ENCODE data around the gene DTX3. TPM values are rescaled to one million over a fixed set of nuclear protein-coding genes. Genes with fewer than 3 reads are reported as not detected.
"Not testable (repeated sequence)": the region's sequence is repeated elsewhere in the genome, so short reads cannot be mapped to it uniquely, and the experiment has no call there.

DTX3 gene, protein sequence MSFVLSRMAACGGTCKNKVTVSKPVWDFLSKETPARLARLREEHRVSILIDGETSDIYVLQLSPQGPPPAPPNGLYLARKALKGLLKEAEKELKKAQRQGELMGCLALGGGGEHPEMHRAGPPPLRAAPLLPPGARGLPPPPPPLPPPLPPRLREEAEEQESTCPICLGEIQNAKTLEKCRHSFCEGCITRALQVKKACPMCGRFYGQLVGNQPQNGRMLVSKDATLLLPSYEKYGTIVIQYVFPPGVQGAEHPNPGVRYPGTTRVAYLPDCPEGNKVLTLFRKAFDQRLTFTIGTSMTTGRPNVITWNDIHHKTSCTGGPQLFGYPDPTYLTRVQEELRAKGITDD
- 17.6 TPM for total RNA-seq (ENCODE audit: insufficient read depth, low replicate concordance)

- peak; percentile 64 for DNase-seq (ENCODE audit: low spot score)
These were observed at the start of gene DTX3 for GRCh38 chr12:57604454-57604991. DTX3 (plus strand) TSS chr12:57604824; CDS start chr12:57606518, 1,694 bp downstream.

GRCh38 chr12:57554897-57555296, 49.7 kb upstream of the DTX3 start:
- no peak for DNase-seq (ENCODE audit: low spot score)

DNA sequence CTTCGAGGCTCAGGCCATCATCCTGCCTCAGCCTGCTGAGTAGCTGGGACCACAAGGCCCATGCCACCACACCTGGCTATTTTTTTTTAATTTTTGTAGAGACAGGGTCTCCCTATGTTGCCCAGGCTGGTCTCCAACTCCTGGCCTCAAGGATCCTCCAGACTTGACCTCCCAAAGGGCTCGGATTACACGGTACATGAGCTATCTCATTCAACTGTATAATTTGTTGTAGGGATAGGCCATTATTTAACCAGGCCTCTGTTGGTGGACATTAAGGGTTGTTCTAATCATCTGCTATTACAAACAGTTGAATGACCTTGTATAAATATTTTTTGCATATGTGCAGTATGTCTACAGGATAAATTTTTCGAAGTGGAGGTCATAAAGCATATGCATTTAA, 45.8 kb upstream of the DTX3 start:
- DNase-seq (ENCODE audit: low spot score): no peak

DNA sequence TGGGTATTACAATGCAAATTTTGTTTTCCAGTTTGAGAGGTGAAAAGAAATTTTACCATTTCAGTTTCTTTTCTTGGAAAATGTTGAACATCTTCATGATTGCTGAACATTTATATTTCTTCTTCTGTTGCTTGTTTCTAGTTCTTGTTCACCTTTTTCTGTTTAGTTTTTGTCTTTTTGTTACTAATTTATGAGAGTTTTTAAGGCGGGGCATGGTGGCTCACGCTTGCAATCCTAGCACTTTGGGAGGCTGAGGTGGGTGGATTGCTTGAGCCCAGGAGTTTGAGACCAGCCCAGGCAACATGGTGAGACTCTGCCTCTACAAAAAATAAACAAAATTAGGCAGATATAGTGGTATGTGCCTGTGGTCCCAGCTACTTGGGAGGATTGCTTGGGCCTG, 44.1 kb upstream of the DTX3 start:
- DNase-seq (ENCODE audit: low spot score): no peak

DNA sequence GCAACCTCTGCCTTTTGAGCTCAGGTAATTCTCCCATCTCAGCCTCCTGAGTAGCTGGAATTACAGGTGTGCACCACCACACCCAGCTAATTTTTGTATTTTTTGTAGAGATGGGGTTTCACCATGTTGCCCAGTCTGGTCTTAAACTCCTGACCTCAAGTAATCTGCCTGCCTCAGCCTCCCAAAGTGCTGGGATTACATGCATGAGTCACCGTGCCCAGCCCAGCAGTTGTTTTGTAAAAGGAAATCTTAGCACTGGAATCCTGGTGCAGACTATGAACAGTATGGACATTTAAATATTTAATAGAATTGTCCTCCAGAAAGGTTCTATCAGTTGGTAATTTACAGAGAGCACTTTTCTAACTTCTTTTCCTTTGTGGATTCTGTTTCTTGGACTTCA, 43.5 kb upstream of the DTX3 start:
- peak; percentile 31 for DNase-seq (ENCODE audit: low spot score)

DNA sequence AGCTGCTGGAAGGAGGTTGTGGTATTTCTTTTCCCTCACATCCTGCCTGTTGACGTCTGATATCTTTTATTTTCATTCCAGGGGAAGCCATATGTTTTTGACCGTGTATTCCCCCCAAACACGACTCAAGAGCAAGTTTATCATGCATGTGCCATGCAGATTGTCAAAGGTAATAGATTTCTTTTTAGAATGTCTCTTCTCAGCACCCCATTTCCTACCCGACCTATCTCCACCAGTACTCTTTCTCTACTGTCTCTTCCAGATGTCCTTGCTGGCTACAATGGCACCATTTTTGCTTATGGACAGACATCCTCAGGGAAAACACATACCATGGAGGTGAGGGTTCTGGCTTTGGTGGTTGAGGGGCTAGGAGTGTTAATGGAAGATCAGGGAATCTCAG, 41.3 kb upstream of the DTX3 start:
- DNase-seq (ENCODE audit: low spot score): no peak

DNA sequence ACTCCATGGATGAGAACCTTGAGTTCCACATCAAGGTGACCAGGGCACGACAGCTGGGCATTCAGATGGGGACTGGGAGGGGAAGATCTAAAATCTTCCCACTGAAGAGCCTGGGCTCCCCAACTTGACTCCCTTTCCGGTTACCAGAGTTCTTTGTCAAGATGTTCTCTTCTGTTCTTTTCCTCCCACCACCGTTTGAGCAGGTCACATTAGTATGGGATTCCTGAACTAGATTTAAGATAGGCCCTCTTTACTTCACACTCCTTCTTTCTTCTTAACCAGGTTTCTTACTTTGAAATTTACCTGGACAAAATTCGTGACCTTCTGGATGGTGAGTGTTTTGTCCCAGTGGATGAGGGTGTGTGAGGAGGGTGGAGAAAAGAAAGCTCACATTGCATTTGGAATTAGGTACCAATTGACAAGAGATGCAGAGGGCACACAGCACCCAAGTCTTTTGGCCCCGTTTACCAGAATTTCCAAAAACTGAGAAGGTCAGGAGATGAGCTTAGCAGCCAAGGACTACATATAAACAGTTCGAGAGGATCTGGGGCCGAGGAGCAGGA, 40.4 kb upstream of the DTX3 start:
- DNase-seq (ENCODE audit: low spot score): no peak

- DNase-seq (ENCODE audit: low spot score): no peak
These were observed 35.8 kb upstream of the DTX3 start for GRCh38 chr12:57568838-57569237.

GRCh38 chr12:57569858-57570257, 34.8 kb upstream of the DTX3 start:
- no peak for DNase-seq (ENCODE audit: low spot score)

DNA sequence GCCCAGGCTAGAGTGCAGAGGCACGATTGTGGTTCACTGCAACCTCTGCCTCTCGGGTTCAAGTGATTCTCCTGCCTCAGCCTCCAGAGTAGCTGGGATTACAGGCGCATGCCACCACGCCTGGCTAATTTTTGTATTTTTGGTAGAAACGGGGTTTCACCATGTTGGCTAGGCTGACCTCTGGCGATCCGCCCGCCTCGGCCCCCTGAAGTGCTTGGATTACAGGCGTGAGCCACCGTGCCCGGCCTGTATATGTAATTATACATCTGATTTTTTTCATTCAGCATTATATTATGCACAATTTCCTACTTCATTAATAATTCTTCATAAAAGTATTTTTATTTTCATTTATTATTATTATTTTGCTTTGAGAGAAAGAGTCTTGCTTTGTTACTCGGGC, 34.2 kb upstream of the DTX3 start:
- not testable (repeated sequence) for DNase-seq (ENCODE audit: low spot score)

DNA sequence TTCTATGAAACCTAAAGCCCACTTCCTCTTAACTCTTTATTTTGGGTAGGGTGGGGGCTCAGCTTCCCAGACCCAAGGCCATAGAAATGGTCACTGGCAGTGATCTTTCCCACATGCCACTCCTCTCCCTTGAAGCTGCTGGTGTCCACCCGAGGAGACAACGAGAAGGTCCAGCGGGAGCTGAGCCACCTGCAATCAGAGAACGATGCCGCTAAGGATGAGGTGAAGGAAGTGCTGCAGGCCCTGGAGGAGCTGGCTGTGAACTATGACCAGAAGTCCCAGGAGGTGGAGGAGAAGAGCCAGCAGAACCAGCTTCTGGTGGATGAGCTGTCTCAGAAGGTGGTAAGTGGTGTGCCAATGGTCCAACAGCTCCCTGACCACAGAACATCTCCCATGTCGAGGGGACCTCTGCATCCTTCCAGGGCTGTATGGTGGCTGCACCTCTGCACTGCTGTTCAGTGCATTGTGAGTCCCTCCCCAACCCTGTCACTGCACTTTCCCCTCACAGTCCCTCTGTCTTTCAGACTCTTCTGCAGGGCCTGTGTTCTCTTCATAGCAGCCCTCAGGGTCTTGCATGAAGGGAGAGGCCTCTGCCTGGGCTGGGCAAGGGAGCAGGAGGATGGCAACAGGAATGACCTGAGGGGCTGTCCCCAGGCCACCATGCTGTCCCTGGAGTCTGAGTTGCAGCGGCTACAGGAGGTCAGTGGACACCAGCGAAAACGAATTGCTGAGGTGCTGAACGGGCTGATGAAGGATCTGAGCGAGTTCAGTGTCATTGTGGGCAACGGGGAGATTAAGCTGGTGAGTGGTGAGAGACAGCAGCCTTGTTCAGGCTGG, 32.5 kb upstream of the DTX3 start:
- no peak for DNase-seq (ENCODE audit: low spot score)

DNA sequence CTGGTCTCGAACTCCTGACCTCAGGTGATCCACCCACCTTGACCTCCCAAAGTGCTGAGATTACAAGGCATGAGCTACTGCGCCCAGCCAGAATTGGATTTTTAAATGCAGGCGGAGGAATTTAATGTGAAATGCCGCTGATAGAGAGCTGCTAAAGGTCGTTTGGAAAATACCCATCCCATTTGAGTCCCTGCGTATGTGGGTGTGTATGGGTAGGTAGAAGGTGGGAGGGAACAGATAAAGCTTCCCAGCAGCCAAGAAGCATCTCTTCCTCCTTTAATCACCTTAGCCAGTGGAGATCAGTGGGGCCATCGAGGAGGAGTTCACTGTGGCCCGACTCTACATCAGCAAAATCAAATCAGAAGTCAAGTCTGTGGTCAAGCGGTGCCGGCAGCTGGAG, 29.8 kb upstream of the DTX3 start:
- DNase-seq (ENCODE audit: low spot score): no peak

DNA sequence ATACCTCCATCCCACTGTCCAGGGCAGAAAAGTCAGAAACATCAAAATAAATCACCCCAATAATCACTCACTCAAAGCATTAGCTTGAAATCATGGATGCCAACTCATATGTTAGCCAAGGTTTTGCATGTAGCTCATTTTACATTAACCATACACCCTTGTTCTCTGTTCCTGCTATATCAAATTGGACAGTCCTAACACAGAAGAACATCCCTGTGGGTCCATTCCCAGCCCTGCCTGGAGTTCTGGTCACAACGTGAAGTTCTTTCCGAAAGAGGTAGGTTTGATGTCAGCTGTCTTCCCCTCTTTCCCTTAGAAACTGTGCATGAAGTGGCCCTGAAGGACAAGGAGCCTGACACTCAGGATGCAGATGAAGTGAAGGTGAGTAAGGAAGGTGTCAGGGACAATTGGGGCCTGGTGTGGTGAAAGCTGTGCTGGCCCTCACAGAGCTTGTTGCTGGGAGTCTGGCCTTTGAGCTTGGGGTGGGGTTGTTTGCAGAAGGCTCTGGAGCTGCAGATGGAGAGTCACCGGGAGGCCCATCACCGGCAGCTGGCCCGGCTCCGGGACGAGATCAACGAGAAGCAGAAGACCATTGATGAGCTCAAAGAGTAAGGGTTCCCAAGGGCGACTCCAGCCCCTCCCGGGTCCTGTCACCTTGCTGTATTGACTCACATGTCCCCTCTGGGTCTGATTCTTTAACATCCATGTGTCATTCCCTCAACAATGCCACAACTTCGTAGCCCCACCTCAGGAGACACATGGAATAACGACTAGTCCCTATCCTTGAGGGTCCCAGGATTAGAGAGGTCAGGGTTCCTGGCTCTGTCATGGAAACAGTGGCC, 28.6 kb upstream of the DTX3 start:
- DNase-seq (ENCODE audit: low spot score): no peak

- DNase-seq (ENCODE audit: low spot score): no peak
These were observed 27.9 kb upstream of the DTX3 start for GRCh38 chr12:57576613-57577160.

DNA sequence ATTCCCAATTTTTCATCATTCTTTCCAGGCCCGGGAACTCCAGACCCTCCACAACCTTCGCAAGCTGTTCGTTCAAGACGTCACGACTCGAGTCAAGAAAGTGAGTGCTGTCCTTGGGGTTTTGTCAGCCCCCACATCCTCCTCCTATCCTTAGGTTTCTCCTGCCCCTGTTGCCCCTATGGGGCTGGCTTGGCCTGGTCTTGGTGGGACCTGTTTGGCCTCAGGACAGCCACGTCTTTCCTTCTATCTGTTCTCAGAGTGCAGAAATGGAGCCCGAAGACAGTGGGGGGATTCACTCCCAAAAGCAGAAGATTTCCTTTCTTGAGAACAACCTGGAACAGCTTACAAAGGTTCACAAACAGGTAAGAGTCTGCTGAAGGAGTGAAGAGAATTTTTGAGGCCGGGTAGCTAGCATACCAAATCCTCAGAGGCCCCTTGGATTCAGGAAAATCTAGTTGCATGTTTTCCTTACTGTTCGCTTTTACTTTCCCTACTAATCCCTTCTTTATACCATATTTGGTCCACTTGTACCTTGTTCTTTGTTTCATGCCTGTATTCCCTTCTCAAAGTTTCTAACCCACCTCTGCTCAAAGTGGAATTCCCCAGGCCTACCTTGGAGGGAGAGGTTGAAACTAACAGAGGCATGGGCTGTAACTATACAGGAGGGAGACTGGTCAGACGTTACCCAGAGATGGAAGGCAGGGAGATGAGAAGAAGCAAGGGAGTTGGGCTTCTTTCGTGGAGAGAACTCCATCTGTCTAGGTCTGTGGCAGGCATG, 26.5 kb upstream of the DTX3 start:
- no peak for DNase-seq (ENCODE audit: low spot score)

- no peak for DNase-seq (ENCODE audit: low spot score)
These were observed 25.6 kb upstream of the DTX3 start for GRCh38 chr12:57579011-57579410.

GRCh38 chr12:57579677-57580465, 24.8 kb upstream of the DTX3 start:
- DNase-seq (ENCODE audit: low spot score): no peak

DNA sequence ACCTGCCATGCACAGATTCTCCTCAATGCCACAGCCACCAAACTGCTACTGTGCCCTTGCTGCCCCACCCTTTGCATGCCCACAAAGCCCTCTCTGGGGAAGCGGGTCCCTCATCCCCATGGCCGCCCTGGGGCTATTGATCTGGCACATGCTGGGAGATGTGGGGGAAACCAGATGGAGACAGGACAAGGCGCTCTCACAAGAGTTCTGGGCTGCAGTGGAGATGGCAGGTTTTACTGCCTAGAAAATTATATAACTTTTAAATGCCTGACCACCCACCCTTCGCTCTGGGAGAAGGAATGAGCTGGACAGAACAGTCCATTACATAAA, 24.2 kb upstream of the DTX3 start:
- no peak for DNase-seq (ENCODE audit: low spot score)

DNA sequence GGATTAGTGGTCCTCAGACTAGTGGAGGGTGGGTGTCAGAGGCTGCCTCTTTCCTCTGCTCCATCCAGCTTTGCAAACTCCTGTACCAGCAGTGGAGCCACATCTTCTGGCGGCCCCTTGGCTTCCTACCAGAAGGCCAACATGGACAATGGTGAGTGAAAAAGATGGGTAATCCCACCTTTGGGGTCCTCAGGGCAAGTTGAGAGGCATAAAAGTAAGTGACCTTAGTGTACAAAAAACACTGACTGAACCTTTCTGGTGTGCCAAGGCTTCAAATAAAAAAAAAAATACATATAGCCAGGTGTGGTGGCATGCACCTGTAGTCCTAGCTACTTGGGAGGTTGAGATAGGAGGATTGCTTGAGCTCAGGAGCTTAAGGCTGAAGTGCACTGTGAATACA, 22.8 kb upstream of the DTX3 start:
- DNase-seq (ENCODE audit: low spot score): no peak

GRCh38 chr12:57582440-57582839, 22.2 kb upstream of the DTX3 start:
- DNase-seq (ENCODE audit: low spot score): no peak

Measured in umbilical cord (tissue), 2 donors.